Endothelial cell of umbilical vein (primary cell): ENCODE data around the gene SLC25A20. TPM values are rescaled to one million over a fixed set of nuclear protein-coding genes. Genes with fewer than 3 reads are reported as not detected.

ENCODE experiments used
- BruUV-seq: library from RNA; stranded (reverse); fragments of 400-500 nt; replicated peaks from 2 replicates; lab custom pipeline; 2021; lab: Mats Ljungman, UMichigan
- CTCF ChIA-PET: fragments of 300-600, 350-600 bp; sonication (Branson Sonifier 250); formaldehyde crosslinking; loops from one replicate; lab custom pipeline; 2021; ENCODE audit warnings: antibody characterized with exemption, inconsistent platforms; lab: Charles Lee
- POLR2A ChIA-PET: fragments of 300-600, 350-600 bp; sonication (Branson Sonifier 250); formaldehyde crosslinking; loops from one replicate; lab custom pipeline; 2021; ENCODE audit warnings: antibody characterized with exemption, inconsistent platforms; lab: Charles Lee
- DNase-seq: peaks from one replicate; pipeline ENCODE4 v3.0.0-alpha.2; 2011; ENCODE audit warnings: low read depth, low spot score
- FAIRE-seq: peaks from 2 replicates; lab custom pipeline; 2011; peaks lifted over from hg19 to GRCh38; lab: Jason Lieb, UNC
- H2AFZ ChIP-seq: 2 replicates; pipeline ENCODE4 v1.6.0; 2012; ENCODE audit warnings: low read depth, low read length, control low read depth, inconsistent platforms
- H3K27ac ChIP-seq: 2 replicates; pipeline ENCODE4 v1.5.1; 2011; ENCODE audit warnings: low read depth, mild to moderate bottlenecking, control low read depth, low read length, moderate library complexity; ENCODE audit not compliant: insufficient read depth
- H3K27me3 ChIP-seq, 2 experiments: 2 replicates each; pipeline versions ENCODE4 v1.6.0 to v1.6.1; 2011; ENCODE audit warnings: low read length in 2 of 2, mixed read lengths in 1 of 2; ENCODE audit not compliant: control insufficient read depth in 2 of 2, insufficient read depth in 2 of 2
- H3K36me3 ChIP-seq, 2 experiments: 2 replicates in 1 of 2; 3 replicates in 1 of 2; pipeline ENCODE4 v1.5.1; 2011; ENCODE audit warnings: low read length in 2 of 2, mild to moderate bottlenecking in 1 of 2, moderate library complexity in 1 of 2; ENCODE audit not compliant: control insufficient read depth in 2 of 2, insufficient read depth in 2 of 2; ENCODE audit errors: extremely low read depth in 1 of 2
- H3K4me1 ChIP-seq: 3 replicates; pipeline ENCODE4 v1.5.1; 2011; ENCODE audit warnings: mild to moderate bottlenecking, low read length; ENCODE audit not compliant: control insufficient read depth, insufficient read depth; ENCODE audit errors: extremely low read depth
- H3K4me2 ChIP-seq: 2 replicates; pipeline ENCODE4 v1.6.1; 2011; ENCODE audit warnings: low read length, control low read depth, mixed read lengths; ENCODE audit not compliant: insufficient read depth
- H3K4me3 ChIP-seq, 3 experiments: fragments of 200-600 bp in 1 of 3; sonication (generic), shearing (Covaris generic) in 1 of 3; replicated peaks in 1 of 3; 2 replicates each; pipeline ENCODE4 v1.5.1; 2011 to 2016; ENCODE audit warnings: control low read depth in 3 of 3, low read length in 3 of 3, mild to moderate bottlenecking in 2 of 3, inconsistent platforms in 1 of 3, low read depth in 1 of 3, moderate library complexity in 1 of 3; ENCODE audit not compliant: insufficient read depth in 1 of 3
- H3K79me2 ChIP-seq: 2 replicates; pipeline ENCODE4 v1.6.0; 2012; ENCODE audit warnings: low read length, inconsistent platforms; ENCODE audit not compliant: control insufficient read depth, insufficient read depth
- H3K9ac ChIP-seq: replicated peaks from 2 replicates; pipeline ENCODE3; 2011; ENCODE audit warnings: low read length, control low read depth; ENCODE audit not compliant: insufficient read depth; ENCODE audit errors: extremely low read depth
- H3K9me1 ChIP-seq: replicated peaks from 3 replicates; pipeline ENCODE4 v1.6.0; 2011; ENCODE audit warnings: mild to moderate bottlenecking, low read length; ENCODE audit not compliant: control insufficient read depth, insufficient read depth; ENCODE audit errors: extremely low read depth
- H3K9me3 ChIP-seq: replicated peaks from 2 replicates; pipeline ENCODE4 v1.5.1; 2012; ENCODE audit warnings: low read length, inconsistent platforms; ENCODE audit not compliant: control insufficient read depth, insufficient read depth
- H4K20me1 ChIP-seq: replicated peaks from 2 replicates; pipeline ENCODE3; 2011; ENCODE audit warnings: mild to moderate bottlenecking, low read length; ENCODE audit not compliant: control insufficient read depth, insufficient read depth; ENCODE audit errors: extremely low read depth
- CTCF ChIP-seq, 2 donors: IDR thresholded peaks; 1 replicate in 1 of 2; 2 replicates in 1 of 2; pipeline ENCODE4 v1.5.1; 2011; ENCODE audit warnings: low read length in 2 of 2, mild to moderate bottlenecking in 2 of 2, moderate library complexity in 2 of 2, control low read depth in 1 of 2, inconsistent platforms in 1 of 2, low read depth in 1 of 2; ENCODE audit not compliant: insufficient read depth in 1 of 2; ENCODE audit errors: extremely low read depth in 1 of 2
- EZH2 ChIP-seq: IDR thresholded peaks from 2 replicates; pipeline ENCODE4 v1.6.1; 2012; ENCODE audit warnings: borderline replicate concordance, low read depth, mild to moderate bottlenecking, moderate library complexity, low read length, inconsistent platforms; ENCODE audit not compliant: severe bottlenecking
- FOS ChIP-seq: IDR thresholded peaks from 2 replicates; pipeline ENCODE4 v1.6.1; 2011; ENCODE audit warnings: mild to moderate bottlenecking, low read length, moderate library complexity, borderline replicate concordance; ENCODE audit not compliant: insufficient read depth
- GATA2 ChIP-seq: IDR thresholded peaks from 2 replicates; pipeline ENCODE4 v1.7.0; 2011; ENCODE audit warnings: low read depth, mild to moderate bottlenecking, moderate library complexity, mixed read lengths, low read length; ENCODE audit not compliant: insufficient read length, insufficient read depth
- JUN ChIP-seq: IDR thresholded peaks from 2 replicates; pipeline ENCODE4 v1.6.1; 2011; ENCODE audit warnings: borderline replicate concordance, low read depth; ENCODE audit not compliant: insufficient read length, insufficient read depth
- MAX ChIP-seq: IDR thresholded peaks from 2 replicates; pipeline ENCODE4 v1.6.1; 2011; ENCODE audit not compliant: insufficient read depth, insufficient read length
- MYC ChIP-seq: IDR thresholded peaks from one replicate; pipeline ENCODE4 v1.6.1; 2011; ENCODE audit warnings: mild to moderate bottlenecking, low read depth, low read length
- POLR2A ChIP-seq: IDR thresholded peaks from 2 replicates; pipeline ENCODE4 v1.6.1; 2012; ENCODE audit warnings: low read depth, mild to moderate bottlenecking, control low read depth, low read length
- POLR2AphosphoS5 ChIP-seq: IDR thresholded peaks from 2 replicates; pipeline ENCODE4 v1.6.1; 2012; ENCODE audit warnings: low read depth, mild to moderate bottlenecking, control low read depth, low read length, moderate library complexity; ENCODE audit not compliant: insufficient read depth
- dilution Hi-C: fragments of 300-500 bp; cut with MboI; formaldehyde crosslinking; loops from one replicate; pipeline ENCODE4 v1.15.0; 2019; ENCODE audit warnings: low sequenced_read_pairs; ENCODE audit not compliant: extremely low pct_ligation_motif_present
- intact Hi-C: fragments of 100-400 bp; cut with micrococcal nuclease; formaldehyde crosslinking; loops from one replicate; pipeline ENCODE4 v1.10.0; 2022
- polyA plus RNA-seq, 4 experiments: library from polyadenylated mRNA; depleted of rRNA in 3 of 4; stranded (reverse) in 3 of 4; unstranded in 1 of 4; fragments of >200 nt; gene quantifications; 2 replicates each; pipeline versions ENCODE4 v1.2.1 to v1.2.3, GENCODE V29; 2011 to 2012; ENCODE audit warnings: missing spikeins in 1 of 4
- total RNA-seq: library from RNA; stranded (reverse); gene quantifications from 2 replicates; pipeline ENCODE4 v1.2.3, GENCODE V29; 2021

SLC25A20 gene
- total and polyA plus RNA-seq, 2 donors (not counting 3 experiments of a cell fraction or from before 2014, with no cell fraction given) = 7.9 to 11.0 TPM

- FAIRE-seq = no peak
- H4K20me1 ChIP-seq = peaks cover 16% of the 10 kb centered on the region
- BruUV-seq = no TSS peak
- no peak overlapping the region for H2AFZ ChIP-seq
- ChIA-PET POLR2A (no interaction called here), CTCF (interaction anchor here (0.8 to 3.9 kb wide), 5 partner anchors 12 to 59 kb away, joined by 3 to 31 read pairs (median 4); partner anchors contain the start of genes ARIH2 and P4HTM)
- DNase-seq = no peak
- no peak for TF ChIP-seq FOS
- no peak for TF ChIP-seq JUN
- no peak for TF ChIP-seq MYC
- TF ChIP-seq POLR2AphosphoS5 = no peak
- TF ChIP-seq POLR2A = no peak
- no peak for TF ChIP-seq GATA2
- TF ChIP-seq EZH2 = no peak
- no peak for TF ChIP-seq MAX
- TF ChIP-seq CTCF (IDR thresholded peaks at IDR 0.05; ENCODE audit: extremely low read depth in 1 of 2, insufficient read depth in 1 of 2, low read depth in 1 of 2, low read length in 2 of 2) = no peak
- no peaks in the 10 kb centered on the region for H3K27me3 ChIP-seq
- dilution Hi-C loops (no loop called here), intact Hi-C loops (no loop called here)
- no peaks in the 10 kb centered on the region for H3K9me3 ChIP-seq
- peak overlapping the region; percentile 81 for H3K27ac ChIP-seq
- H3K4me3 ChIP-seq = no peak overlapping the region
- no peaks in the 10 kb centered on the region for H3K9me1 ChIP-seq
- H3K9ac ChIP-seq = no peak overlapping the region
- peaks cover 90% of the 10 kb centered on the region for H3K79me2 ChIP-seq
- no peak overlapping the region for H3K4me2 ChIP-seq
- H3K4me1 ChIP-seq = peaks cover 41% of the 10 kb centered on the region
- H3K36me3 ChIP-seq = peaks cover 2 to 8% of the 10 kb centered on the region in 2 experiments
Measured at GRCh38 chr3:48930590-48930989, 31.9 kb upstream of the SLC25A20 start.
